ENCODE results near the gene GJC2. TPM values are rescaled to one million over a fixed set of nuclear protein-coding genes. Genes with fewer than 3 reads are reported as not detected.

Gene GJC2
- total RNA-seq, 1 experiment from 2014 or later, result 0.72 TPM

GRCh38 chr1:228176024-228176395 is 26.3 kb downstream of the GJC2 start (continued):
- no peak for TF ChIP-seq ERG (CRISPR knock-in tag; IDR thresholded peaks at IDR 0.05)

- no peak for TF ChIP-seq PRDM15 (CRISPR knock-in tag; IDR thresholded peaks at IDR 0.05)
- no peak for TF ChIP-seq FOXK1 (CRISPR knock-in tag; IDR thresholded peaks at IDR 0.05)
- no peak for TF ChIP-seq MXD4 (CRISPR knock-in tag; IDR thresholded peaks at IDR 0.05; ENCODE audit: borderline replicate concordance)
- no peak for TF ChIP-seq GRHL2 (CRISPR knock-in tag; IDR thresholded peaks at IDR 0.05; ENCODE audit: insufficient replicate concordance, severe bottlenecking)
- no peak for TF ChIP-seq USF1 (CRISPR knock-in tag; IDR thresholded peaks at IDR 0.05)
- TF ChIP-seq SMAD4 (CRISPR knock-in tag; IDR thresholded peaks at IDR 0.05), result no peak
- TF ChIP-seq ZNF219 (CRISPR knock-in tag; IDR thresholded peaks at IDR 0.05; ENCODE audit: borderline replicate concordance), result no peak
- TF ChIP-seq ZNF425 (CRISPR knock-in tag; conservative IDR thresholded peaks at IDR 0.05), result no peak
- TF ChIP-seq ARID4B (CRISPR knock-in tag; IDR thresholded peaks at IDR 0.05; ENCODE audit: borderline replicate concordance), result no peak
- no peak for TF ChIP-seq FOXP4 (CRISPR knock-in tag; IDR thresholded peaks at IDR 0.05)
- TF ChIP-seq NR3C1 (CRISPR knock-in tag; conservative IDR thresholded peaks at IDR 0.05; ENCODE audit: low read depth), result no peak
- no peak for TF ChIP-seq CREB1 (CRISPR knock-in tag; IDR thresholded peaks at IDR 0.05)
- TF ChIP-seq TEAD4 (CRISPR knock-in tag; IDR thresholded peaks at IDR 0.05), result no peak
- no peak for TF ChIP-seq MAX (CRISPR knock-in tag; IDR thresholded peaks at IDR 0.05)
- no peak for TF ChIP-seq CBFB (CRISPR knock-in tag; IDR thresholded peaks at IDR 0.05; ENCODE audit: low read depth)
- TF ChIP-seq TCF7 (CRISPR knock-in tag; IDR thresholded peaks at IDR 0.05; ENCODE audit: low read depth), result no peak
- no peak for TF ChIP-seq ZNF232 (CRISPR knock-in tag; IDR thresholded peaks at IDR 0.05)
- TF ChIP-seq ZNF671 (CRISPR knock-in tag; IDR thresholded peaks at IDR 0.05), result no peak
- H3K27me3 Mint-ChIP-seq (ENCODE audit: low read depth), result no peaks in the 10 kb centered on the region
- H3K27ac Mint-ChIP-seq, result no peak overlapping the region
- H3K9me3 Mint-ChIP-seq, result no peaks in the 10 kb centered on the region
- H3K4me3 Mint-ChIP-seq, result no peak overlapping the region
- H3K36me3 Mint-ChIP-seq, result no peaks in the 10 kb centered on the region
- H3K4me1 Mint-ChIP-seq, result no peaks in the 10 kb centered on the region
- CTCF ChIA-PET, result interaction anchor here (0.9 to 1.3 kb wide), 2 partner anchors 11 to 46 kb away, joined by 3 read pairs; no protein-coding TSS in a partner anchor
- POLR2A ChIA-PET, result no interaction called here
- no peak for ATAC-seq
- no peak for DNase-seq (ENCODE audit: low spot score)
Measured at GRCh38 chr1:228176461-228177182, 26.9 kb downstream of the GJC2 start.
